ENCODE data around the gene ANXA4.

ANXA4 gene

GRCh38 chr2:69721022-69721421, 20.9 kb upstream of the ANXA4 start:
- no peak for DNase-seq (ENCODE audit: low read depth in 1 of 2, low spot score in 1 of 2)
- H3K27me3 ChIP-seq (ENCODE audit: insufficient read depth, poor library complexity, severe bottlenecking), result no peaks in the 10 kb centered on the region
- no peak overlapping the region for H3K4me3 ChIP-seq (replicated peaks; ENCODE audit: insufficient read depth, low read length)
- no peak for TF ChIP-seq GABPA (IDR thresholded peaks at IDR 0.05; ENCODE audit: low read depth)
- no peak for TF ChIP-seq SPI1 (IDR thresholded peaks at IDR 0.05; ENCODE audit: borderline replicate concordance, low read depth)
- no peak for TF ChIP-seq CTCF (IDR thresholded peaks at IDR 0.05; ENCODE audit: insufficient read depth, low read length)
- no peak overlapping the region for H3K27ac ChIP-seq (replicated peaks)

- Histone ChIP-seq H3K27ac (replicated peaks) (no peak overlapping the region), H3K27me3 (ENCODE audit: insufficient read depth, poor library complexity, severe bottlenecking) (no peaks in the 10 kb centered on the region), H3K4me3 (replicated peaks; ENCODE audit: insufficient read depth, low read length) (no peak overlapping the region)
- no peak for TF ChIP-seq CTCF (IDR thresholded peaks at IDR 0.05; ENCODE audit: insufficient read depth, low read length)
- TF ChIP-seq POLR2AphosphoS5 (IDR thresholded peaks at IDR 0.05; ENCODE audit: low read depth), result no peak
- no peak for TF ChIP-seq GABPA (IDR thresholded peaks at IDR 0.05; ENCODE audit: low read depth)
- no peak for TF ChIP-seq REST (IDR thresholded peaks at IDR 0.05; ENCODE audit: insufficient replicate concordance, low read depth)
- TF ChIP-seq SPI1 (IDR thresholded peaks at IDR 0.05; ENCODE audit: borderline replicate concordance, low read depth), result no peak
- no peak for DNase-seq (ENCODE audit: low read depth in 1 of 2, low spot score in 1 of 2)
These were observed 18.1 kb upstream of the ANXA4 start for GRCh38 chr2:69723791-69724190.

GRCh38 chr2:69724540-69725159, 17.3 kb upstream of the ANXA4 start:
- H3K4me3 ChIP-seq (replicated peaks; ENCODE audit: insufficient read depth, low read length), result peak overlapping the region; percentile 26
- peak; percentile 51 to 84 for DNase-seq (ENCODE audit: low read depth in 1 of 2, low spot score in 1 of 2)
- H3K27me3 ChIP-seq (ENCODE audit: insufficient read depth, poor library complexity, severe bottlenecking), result no peaks in the 10 kb centered on the region
- no peak for TF ChIP-seq REST (IDR thresholded peaks at IDR 0.05; ENCODE audit: insufficient replicate concordance, low read depth)
- TF ChIP-seq GABPA (IDR thresholded peaks at IDR 0.05; ENCODE audit: low read depth), result no peak
- peak; percentile 59; the same call in 1 of the 2 replicates for TF ChIP-seq SPI1 (IDR thresholded peaks at IDR 0.05; ENCODE audit: borderline replicate concordance, low read depth)
- no peak for TF ChIP-seq POLR2AphosphoS5 (IDR thresholded peaks at IDR 0.05; ENCODE audit: low read depth)
- TF ChIP-seq CTCF (IDR thresholded peaks at IDR 0.05; ENCODE audit: insufficient read depth, low read length), result peak; percentile 82
- no peak overlapping the region for H3K27ac ChIP-seq (replicated peaks)
